ENCODE data around the gene TPGS2.

DNA sequence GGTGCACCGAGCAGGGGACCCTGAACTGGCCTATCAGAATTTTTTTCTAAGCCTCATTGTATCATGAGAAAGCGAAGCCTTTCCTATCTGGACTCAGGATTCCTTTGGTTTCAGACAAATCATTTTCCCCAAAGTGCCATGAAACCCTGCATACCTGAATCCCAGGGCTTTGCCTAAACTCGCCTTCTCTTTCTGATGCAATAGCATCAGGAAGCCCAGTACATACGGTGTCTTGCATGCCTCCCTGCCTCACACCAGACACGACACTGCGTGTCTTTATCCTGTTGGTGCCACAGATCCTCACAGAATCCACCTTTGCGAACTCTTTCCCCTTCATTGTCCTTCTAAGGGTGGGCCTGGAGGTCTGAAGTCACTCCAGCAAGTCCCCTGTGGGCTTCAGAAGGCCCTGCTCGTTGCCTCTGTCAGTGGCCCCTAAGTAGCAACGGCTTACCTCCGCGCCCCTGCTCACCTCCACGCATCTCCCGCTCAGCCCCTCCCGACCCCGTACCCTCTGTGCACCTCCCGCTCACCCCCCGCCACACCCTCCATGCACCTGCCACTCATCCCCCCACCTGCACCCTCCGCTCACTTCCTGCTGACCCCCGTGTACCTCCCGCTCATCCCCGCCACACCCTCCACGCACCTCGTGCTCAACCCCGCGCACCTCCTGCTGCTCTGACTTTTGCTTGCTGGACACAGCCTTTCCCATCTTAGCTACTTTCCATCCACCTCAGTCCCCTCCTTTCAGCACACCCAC, 83.4 kb downstream of the TPGS2 start:
- TF ChIP-seq EZH2phosphoT487 (IDR thresholded peaks at IDR 0.05; ENCODE audit: borderline replicate concordance, low read depth, low read length), result no peak
- TF ChIP-seq, protein P1, sequence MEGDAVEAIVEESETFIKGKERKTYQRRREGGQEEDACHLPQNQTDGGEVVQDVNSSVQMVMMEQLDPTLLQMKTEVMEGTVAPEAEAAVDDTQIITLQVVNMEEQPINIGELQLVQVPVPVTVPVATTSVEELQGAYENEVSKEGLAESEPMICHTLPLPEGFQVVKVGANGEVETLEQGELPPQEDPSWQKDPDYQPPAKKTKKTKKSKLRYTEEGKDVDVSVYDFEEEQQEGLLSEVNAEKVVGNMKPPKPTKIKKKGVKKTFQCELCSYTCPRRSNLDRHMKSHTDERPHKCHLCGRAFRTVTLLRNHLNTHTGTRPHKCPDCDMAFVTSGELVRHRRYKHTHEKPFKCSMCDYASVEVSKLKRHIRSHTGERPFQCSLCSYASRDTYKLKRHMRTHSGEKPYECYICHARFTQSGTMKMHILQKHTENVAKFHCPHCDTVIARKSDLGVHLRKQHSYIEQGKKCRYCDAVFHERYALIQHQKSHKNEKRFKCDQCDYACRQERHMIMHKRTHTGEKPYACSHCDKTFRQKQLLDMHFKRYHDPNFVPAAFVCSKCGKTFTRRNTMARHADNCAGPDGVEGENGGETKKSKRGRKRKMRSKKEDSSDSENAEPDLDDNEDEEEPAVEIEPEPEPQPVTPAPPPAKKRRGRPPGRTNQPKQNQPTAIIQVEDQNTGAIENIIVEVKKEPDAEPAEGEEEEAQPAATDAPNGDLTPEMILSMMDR (conservative IDR thresholded peaks at IDR 0.05; ENCODE audit: low read length), result no peak

Measured in OCI-LY7 (cell line).